Body of pancreas (tissue), 4 donors: ENCODE data around the gene RIC1.
"Not testable (repeated sequence)": the region's sequence is repeated elsewhere in the genome, so short reads cannot be mapped to it uniquely, and the experiment has no call there.

Experiments
- CTCF ChIP-seq, 7 experiments: fragments of 450-650 bp in 4 of 7; fragments of 200-600 bp in 3 of 7; sonication (generic) in 3 of 7; IDR thresholded peaks; one replicate each; pipeline ENCODE4 v1.5.1; 2016 to 2019; ENCODE audit warnings: antibody characterized with exemption in 7 of 7
- POLR2A ChIP-seq, 3 donors: fragments of 450-650 bp; IDR thresholded peaks; one replicate each; pipeline ENCODE4 v1.6.1; 2016; ENCODE audit warnings: antibody characterized with exemption in 3 of 3, mild to moderate bottlenecking in 2 of 3

DNA sequence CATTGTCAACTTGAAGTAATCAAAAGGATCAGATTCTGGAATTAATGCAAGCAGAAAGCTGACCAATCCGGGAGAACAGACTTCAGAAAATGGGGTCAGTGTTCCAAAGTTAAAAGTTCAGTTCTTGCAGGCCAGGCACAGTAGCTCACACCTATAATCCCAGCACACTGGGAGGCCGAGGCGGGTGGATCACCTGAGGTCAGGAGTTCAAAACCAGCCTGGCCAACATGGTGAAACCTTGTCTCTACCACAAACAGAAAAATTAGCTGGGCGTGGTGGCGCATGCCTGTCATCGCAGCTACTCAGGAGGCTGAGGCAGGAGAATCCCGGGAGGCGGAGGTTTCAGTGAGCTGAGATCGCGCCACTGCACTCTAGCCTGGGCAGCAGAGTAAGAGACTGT is 88.5 kb downstream of the RIC1 start:
- not testable (repeated sequence) for TF ChIP-seq CTCF, POLR2A (IDR thresholded peaks at IDR 0.05)
